Measurements from ENCODE around the gene NHERF1.

The NHERF1 gene

GRCh38 chr17:74784125-74784810 is 35.8 kb downstream of the NHERF1 start:
- no peak for DNase-seq (ENCODE audit: low read depth in 2 of 2)

GRCh38 chr17:74785096-74785980 is 36.9 kb downstream of the NHERF1 start:
- DNase-seq (ENCODE audit: low read depth in 2 of 2) = no peak

- no peak for DNase-seq (ENCODE audit: low read depth in 2 of 2)
These were observed 37.5 kb downstream of the NHERF1 start for GRCh38 chr17:74785981-74786360.

- no peak for DNase-seq (ENCODE audit: low read depth in 2 of 2)
These were observed 38.1 kb downstream of the NHERF1 start for GRCh38 chr17:74786431-74787055.

GRCh38 chr17:74790161-74791058 is 42.0 kb downstream of the NHERF1 start:
- DNase-seq (ENCODE audit: low read depth in 2 of 2) = no peak

- no peak for DNase-seq (ENCODE audit: low read depth in 2 of 2)
These were observed 44.2 kb downstream of the NHERF1 start for GRCh38 chr17:74792586-74793105.

GRCh38 chr17:74795327-74796020 is 47.0 kb downstream of the NHERF1 start:
- no peak for DNase-seq (ENCODE audit: low read depth in 2 of 2)

- no peak for DNase-seq (ENCODE audit: low read depth in 2 of 2)
These were observed 47.8 kb downstream of the NHERF1 start for GRCh38 chr17:74796211-74796610.

- no peak for DNase-seq (ENCODE audit: low read depth in 2 of 2)
These were observed 48.4 kb downstream of the NHERF1 start for GRCh38 chr17:74796866-74797265.

- DNase-seq (ENCODE audit: low read depth in 2 of 2) = no peak
These were observed 49.4 kb downstream of the NHERF1 start for GRCh38 chr17:74797824-74798223.

GRCh38 chr17:74798239-74798707 is 49.8 kb downstream of the NHERF1 start:
- DNase-seq (ENCODE audit: low read depth in 2 of 2) = no peak

- DNase-seq (ENCODE audit: low read depth in 2 of 2) = no peak
These were observed 50.7 kb downstream of the NHERF1 start for GRCh38 chr17:74799097-74799496.

GRCh38 chr17:74800531-74800930 is 52.1 kb downstream of the NHERF1 start:
- DNase-seq (ENCODE audit: low read depth in 2 of 2) = no peak

- no peak for DNase-seq (ENCODE audit: low read depth in 2 of 2)
These were observed 53.5 kb downstream of the NHERF1 start for GRCh38 chr17:74801896-74802295.

GRCh38 chr17:74803388-74803930 is 55.0 kb downstream of the NHERF1 start:
- no peak for DNase-seq (ENCODE audit: low read depth in 2 of 2)

- no peak for DNase-seq (ENCODE audit: low read depth in 2 of 2)
These were observed 55.5 kb downstream of the NHERF1 start for GRCh38 chr17:74803971-74804370.

GRCh38 chr17:74804683-74805082 is 56.3 kb downstream of the NHERF1 start:
- DNase-seq (ENCODE audit: low read depth in 2 of 2) = no peak

GRCh38 chr17:74805591-74805991 is 57.2 kb downstream of the NHERF1 start:
- DNase-seq (ENCODE audit: low read depth in 2 of 2) = no peak

- DNase-seq (ENCODE audit: low read depth in 2 of 2) = no peak
These were observed 57.9 kb downstream of the NHERF1 start for GRCh38 chr17:74806334-74806733.

- no peak for DNase-seq (ENCODE audit: low read depth in 2 of 2)
These were observed 59.0 kb downstream of the NHERF1 start for GRCh38 chr17:74807441-74807840.
